GM19043 (cell line): ENCODE results near the gene COMT.
"Not testable (repeated sequence)": the region's sequence is repeated elsewhere in the genome, so short reads cannot be mapped to it uniquely, and the experiment has no call there.

Source experiments
- ATAC-seq: cut with Tn5 transposase; IDR thresholded peaks from one replicate; pipeline ENCODE4 v1.9.1; 2021; ENCODE audit warnings: low read depth; ENCODE audit not compliant: unreplicated experiment

The COMT gene

DNA sequence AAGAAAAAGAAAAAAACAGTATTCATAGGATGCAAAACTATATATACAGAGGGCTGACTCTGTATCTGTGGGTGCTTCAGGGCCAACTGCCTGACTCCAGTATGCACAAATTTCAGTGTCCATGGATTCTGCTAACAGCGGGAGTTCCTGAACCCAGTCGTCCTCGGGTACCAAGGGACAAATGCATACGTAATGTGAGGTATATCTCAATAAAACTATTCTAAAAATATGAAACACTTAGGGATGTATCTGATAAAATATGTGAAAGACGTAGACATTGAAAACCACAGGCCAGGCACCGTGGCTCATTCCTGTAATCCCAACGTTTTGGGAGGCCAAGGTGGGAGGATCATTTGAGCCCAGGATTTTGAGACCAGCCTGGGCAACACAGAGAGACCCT is 13.9 kb upstream of the COMT start:
- no peak for ATAC-seq

DNA sequence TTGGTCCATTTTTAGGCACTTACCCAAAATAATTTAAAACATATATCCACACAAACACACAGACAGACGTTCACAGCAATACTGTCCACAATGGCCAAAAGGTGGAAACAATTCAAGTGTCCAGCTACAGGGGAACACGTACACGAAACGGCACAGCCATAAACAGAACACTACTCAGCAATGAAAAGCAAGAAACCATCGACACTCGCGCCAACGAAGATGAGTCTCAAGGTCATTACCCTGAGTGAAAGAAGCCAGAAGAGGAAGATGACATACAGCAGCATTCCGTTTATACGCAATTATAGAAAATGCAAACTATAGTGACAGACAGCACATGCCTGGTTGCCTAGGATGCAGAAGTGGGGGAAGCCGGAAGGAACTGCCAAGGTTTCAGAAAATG is 13.4 kb upstream of the COMT start:
- no peak for ATAC-seq

GRCh38 chr22:19929586-19930550 is 11.7 kb upstream of the COMT start:
- ATAC-seq, result no peak

DNA sequence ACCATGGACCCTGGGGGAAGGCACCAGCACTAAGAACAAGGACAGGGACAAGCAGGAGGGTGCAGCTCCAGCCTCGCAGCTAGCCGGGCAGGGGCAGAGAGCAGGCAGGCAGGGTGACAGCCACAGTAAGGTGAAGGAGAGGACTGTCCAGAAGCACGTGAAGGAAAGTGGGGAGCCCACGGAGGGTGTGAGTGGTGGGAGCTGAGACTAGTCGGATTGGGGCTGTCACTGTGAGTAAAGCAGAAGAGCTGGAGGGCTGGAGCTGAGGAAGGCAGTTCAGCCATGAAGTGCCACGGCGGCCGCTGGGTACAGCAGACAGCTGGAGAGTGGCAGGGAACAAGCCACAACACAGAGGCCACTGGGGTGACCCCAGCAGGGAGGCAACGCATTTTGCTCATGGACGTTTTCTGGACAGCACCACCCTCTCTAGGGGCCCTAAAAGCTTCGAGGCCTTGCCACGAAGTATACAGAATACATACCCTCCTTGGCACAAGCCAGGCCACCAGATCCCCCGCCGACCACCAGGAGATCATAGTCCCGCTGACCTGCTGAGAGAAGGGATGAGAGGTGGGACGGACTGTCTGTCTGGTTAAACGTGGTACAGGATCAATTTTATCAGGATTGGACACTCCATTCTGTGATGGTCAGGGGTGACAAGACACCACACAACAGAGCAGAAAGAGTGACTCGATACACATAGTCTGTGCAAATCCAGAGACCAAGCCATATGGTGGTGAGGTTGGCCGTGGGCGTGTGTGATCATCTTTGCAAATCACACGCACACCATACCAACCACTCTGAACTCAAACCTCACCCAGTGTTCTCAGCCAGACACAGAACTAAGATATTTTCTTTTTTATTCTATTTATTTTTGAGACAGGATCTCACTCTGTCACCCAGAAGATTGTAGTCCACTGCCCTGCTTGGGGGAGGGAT is 10.8 kb upstream of the COMT start:
- no peak for ATAC-seq

- ATAC-seq, result no peak
These were observed 10.1 kb upstream of the COMT start for GRCh38 chr22:19931514-19931913.

- no peak for ATAC-seq
These were observed 9.0 kb upstream of the COMT start for GRCh38 chr22:19932367-19933206.

DNA sequence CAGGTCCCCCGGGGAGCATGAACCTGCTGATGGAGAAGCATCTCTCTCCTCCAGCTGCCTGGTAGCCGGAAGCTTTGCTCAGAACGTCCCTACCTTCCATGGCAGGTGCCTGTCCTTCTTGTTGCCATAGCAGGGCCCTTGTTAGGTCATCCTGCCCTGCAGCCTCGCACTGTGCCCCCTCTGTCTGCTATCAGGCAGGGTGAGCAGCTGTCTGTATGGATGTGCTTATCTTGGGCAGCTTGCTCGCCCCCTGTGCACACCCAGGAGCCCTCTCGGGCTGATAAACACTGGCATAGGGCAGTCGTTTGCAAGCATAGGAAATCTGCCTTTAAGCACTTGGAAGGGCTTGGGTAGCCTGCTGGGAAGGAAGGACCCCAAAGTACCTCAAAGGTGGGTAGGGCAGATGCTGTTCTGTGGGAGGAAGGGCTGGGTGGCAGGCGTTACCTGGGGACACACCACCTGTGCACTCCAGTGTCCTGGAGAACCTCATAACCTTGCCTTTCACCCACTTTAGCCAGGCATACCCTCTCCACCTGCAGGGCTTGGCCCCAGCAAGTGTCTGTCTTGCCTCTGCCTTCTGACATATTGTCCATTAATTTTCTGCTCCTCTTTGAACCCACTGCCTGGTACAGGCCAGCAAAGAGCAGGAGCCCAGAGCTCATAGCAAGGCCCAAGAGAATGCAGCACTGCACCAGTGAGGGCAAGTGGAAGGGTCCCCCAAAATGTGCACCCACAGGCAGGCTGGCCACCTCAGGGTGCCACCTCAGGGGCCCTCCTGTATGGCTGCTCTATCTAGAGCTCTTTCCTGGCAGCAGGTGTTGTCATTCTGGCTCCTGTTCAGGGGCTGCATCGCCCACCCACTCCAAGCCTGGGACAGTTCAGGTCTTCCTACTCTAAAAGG is 8.0 kb upstream of the COMT start:
- ATAC-seq, result no peak

DNA sequence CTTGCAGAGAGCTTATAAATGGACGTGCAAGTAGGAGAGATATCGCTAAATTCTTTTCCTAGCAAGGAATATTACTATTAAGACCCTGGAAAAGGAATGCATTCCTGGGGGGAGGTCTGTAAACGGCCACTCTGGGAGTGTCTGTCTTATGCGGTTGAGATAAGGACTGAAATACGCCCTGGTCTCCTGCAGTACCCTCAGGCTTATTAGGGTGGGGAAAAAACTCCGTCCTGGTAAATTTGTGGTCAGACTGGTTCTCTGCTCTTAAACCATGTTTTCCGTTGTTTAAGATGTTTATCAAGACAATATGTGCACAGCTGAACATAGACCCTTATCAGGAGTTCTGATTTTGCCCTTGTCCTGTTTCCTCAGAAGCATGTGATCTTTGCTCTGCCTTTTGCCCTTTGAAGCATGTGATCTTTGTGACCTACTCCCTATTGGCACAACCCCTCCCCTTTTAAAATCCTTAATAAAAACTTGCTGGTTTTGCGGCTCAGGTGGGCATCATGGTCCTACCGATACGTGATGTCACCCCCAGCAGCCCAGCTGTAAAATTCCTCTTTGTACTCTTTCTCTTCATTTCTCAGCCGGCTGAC is 6.4 kb upstream of the COMT start:
- not testable (repeated sequence) for ATAC-seq

- no peak for ATAC-seq
These were observed 5.1 kb upstream of the COMT start for GRCh38 chr22:19936513-19936912.

GRCh38 chr22:19937616-19938473 is 3.7 kb upstream of the COMT start:
- ATAC-seq, result no peak

DNA sequence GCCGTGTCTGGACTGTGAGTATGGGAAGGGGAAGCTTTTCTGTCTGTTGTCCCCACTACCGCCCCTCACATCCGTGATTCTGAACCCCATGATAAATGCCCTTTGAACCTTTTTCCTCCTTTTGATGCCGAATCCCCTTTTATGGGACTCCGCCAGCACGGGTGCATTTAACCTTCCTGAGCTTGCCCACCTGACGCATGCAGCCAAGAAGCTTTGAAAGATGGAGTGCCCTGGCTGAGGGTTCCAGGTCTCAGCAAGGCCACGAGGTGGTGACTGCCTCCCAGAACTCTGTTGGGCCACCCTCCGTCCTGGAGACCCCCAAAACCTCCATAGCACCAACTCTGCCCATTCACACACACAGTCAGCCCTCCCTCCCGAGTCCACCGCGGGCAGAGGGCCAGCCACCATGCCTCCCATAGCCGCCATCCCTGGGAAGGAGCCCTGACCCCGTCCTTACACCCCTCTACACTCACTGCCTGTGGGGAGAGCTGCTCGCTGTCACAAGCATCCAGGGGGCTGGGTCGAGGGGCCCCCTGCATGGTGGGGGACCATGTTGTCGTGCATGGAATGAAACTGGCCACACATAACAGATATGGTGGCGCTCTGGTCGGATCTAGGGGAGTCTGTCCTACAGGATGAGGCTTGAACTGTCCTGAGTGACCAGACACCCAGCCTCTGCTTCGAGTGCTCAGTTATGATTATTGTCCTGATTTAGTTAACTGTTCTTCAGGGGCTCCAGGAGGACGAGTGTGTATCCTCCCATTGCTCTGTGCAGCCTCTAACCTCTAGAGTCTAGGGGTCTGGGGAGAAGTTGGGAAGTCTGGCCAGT is 822 bp upstream of the COMT start:
- no peak for ATAC-seq

GRCh38 chr22:19942157-19943081 is 847 bp downstream of the COMT start:
- ATAC-seq, result no peak

DNA sequence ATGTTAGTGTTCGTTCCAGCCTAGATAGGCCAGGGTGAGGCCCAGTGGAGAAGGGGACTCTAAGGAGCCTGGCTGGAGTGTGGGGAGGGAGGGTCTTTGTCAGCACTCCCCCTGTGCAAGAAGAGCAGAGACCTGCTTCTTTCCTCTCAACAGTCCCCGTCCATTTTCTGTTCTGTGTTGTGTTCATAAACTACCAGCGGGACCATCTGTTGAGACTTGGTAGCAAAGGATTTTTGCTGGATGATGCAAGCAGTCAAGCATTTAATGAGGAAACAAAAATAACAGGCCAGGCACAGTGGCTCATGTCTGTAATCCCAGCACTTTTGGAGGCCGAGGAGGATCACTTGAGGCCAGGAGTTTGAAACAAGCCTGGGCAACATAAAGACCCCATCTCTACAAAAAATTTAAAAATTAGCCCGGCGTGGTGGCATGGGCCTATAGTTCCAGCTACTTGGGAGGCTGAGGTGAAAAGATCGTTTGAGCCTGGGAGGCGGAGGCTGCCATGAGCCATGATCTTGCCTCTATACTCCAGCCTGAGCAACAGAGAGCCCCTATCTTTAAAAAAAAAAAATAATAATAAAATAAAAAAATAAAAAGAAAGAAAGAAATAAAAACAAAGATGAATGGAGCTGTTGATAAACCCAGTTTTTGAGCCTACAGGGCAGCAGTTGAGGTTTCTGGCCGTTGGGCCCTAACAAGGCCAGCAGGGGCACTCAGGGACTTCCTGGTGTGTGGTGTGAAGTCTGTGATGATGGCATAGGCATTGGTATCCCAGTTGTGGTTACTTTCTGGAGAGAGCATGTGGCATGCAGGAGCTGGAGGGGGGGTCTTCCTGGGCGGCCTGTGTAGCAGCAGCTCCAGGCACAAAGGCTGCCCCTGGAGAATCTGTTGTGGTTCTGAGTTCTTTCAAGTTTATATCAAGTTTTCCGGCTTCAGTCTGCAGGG is 1.8 kb downstream of the COMT start:
- ATAC-seq, result no peak

- ATAC-seq, result no peak
These were observed 6.6 kb downstream of the COMT start for GRCh38 chr22:19948057-19948760.

DNA sequence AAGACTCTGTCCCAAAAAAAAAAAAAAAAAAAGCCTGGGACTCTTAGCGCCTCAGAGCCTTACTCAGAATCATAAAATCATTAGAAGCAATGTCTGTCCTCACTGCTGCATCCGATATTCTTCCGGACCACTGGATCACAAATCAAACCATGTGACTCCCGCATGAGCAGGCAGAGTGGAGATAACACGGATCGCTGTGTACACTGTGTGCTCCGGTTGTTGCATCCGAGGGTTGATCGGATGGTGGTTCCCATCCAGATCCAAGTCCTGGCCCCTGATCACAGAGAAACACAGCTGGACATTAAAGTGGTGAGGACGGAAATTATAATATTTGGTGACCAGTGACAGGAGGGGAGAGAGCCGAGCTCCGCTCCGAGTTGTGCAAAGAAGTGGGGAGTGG is 9.8 kb downstream of the COMT start:
- ATAC-seq, result no peak
